ENCODE data around the gene FGF2.

The FGF2 gene

GRCh38 chr4:122826553-122827257 is at the start of gene FGF2:
FGF2 (plus strand) TSS chr4:122826831; CDS start chr4:122827175, 344 bp downstream.
- DNase-seq (ENCODE audit: insufficient read length, low spot score) = peak; percentile 35
- no peak for TF ChIP-seq CTCF (IDR thresholded peaks at IDR 0.05; ENCODE audit: insufficient read depth, missing control alignments)
- no peak for FAIRE-seq

GRCh38 chr4:122776916-122777315 is 49.7 kb upstream of the FGF2 start:
- TF ChIP-seq CTCF (IDR thresholded peaks at IDR 0.05; ENCODE audit: insufficient read depth, missing control alignments) = no peak
- DNase-seq (ENCODE audit: insufficient read length, low spot score) (no peak), FAIRE-seq (no peak)

- TF ChIP-seq CTCF (IDR thresholded peaks at IDR 0.05; ENCODE audit: insufficient read depth, missing control alignments) = no peak
- FAIRE-seq (no peak), DNase-seq (ENCODE audit: insufficient read length, low spot score) (no peak)
These were observed 48.6 kb upstream of the FGF2 start for GRCh38 chr4:122777846-122778673.

- DNase-seq (ENCODE audit: insufficient read length, low spot score) (no peak), FAIRE-seq (no peak)
- no peak for TF ChIP-seq CTCF (IDR thresholded peaks at IDR 0.05; ENCODE audit: insufficient read depth, missing control alignments)
These were observed 45.1 kb upstream of the FGF2 start for GRCh38 chr4:122781486-122781885.

- no peak for TF ChIP-seq CTCF (IDR thresholded peaks at IDR 0.05; ENCODE audit: insufficient read depth, missing control alignments)
- no peak for FAIRE-seq
- DNase-seq (ENCODE audit: insufficient read length, low spot score) = no peak
These were observed 43.1 kb upstream of the FGF2 start for GRCh38 chr4:122783301-122784215.

GRCh38 chr4:122784261-122784660 is 42.4 kb upstream of the FGF2 start:
- DNase-seq (ENCODE audit: insufficient read length, low spot score) (no peak), FAIRE-seq (no peak)
- no peak for TF ChIP-seq CTCF (IDR thresholded peaks at IDR 0.05; ENCODE audit: insufficient read depth, missing control alignments)

Data from D721Med (cell line).